H1 (cell line): ENCODE results near the gene CAMTA1.

Experiments used
- ASH2L ChIP-seq: fragments of 200-600, 300-600 bp; sonication (generic); IDR thresholded peaks from one replicate; pipeline ENCODE4 v1.7.1; 2017; ENCODE audit warnings: low read length
- ATF3 ChIP-seq: IDR thresholded peaks from 2 replicates; pipeline ENCODE4 v1.6.1; 2011; ENCODE audit warnings: low read depth, mild to moderate bottlenecking, low read length; ENCODE audit not compliant: insufficient read depth
- BCL11A ChIP-seq, 2 experiments: IDR thresholded peaks; one replicate each; pipeline ENCODE4 v1.6.1; 2011; ENCODE audit warnings: low read depth in 2 of 2, low read length in 2 of 2, mild to moderate bottlenecking in 2 of 2
- CTCF ChIP-seq, 3 experiments: IDR thresholded peaks; 1 replicate in 2 of 3; 2 replicates in 1 of 3; pipeline versions ENCODE4 v1.5.1 to v1.6.1; 2011; ENCODE audit warnings: low read length in 3 of 3, mild to moderate bottlenecking in 3 of 3, inconsistent platforms in 2 of 3, low read depth in 1 of 3, moderate library complexity in 1 of 3; ENCODE audit not compliant: insufficient read depth in 1 of 3; ENCODE audit errors: control extremely low read depth in 1 of 3
- EP300 ChIP-seq, 2 experiments: IDR thresholded peaks; 1 replicate in 1 of 2; 2 replicates in 1 of 2; pipeline ENCODE4 v1.6.1; 2011 to 2012; ENCODE audit warnings: low read depth in 2 of 2, low read length in 2 of 2, mild to moderate bottlenecking in 2 of 2, borderline replicate concordance in 1 of 2, inconsistent platforms in 1 of 2, moderate library complexity in 1 of 2
- FOSL1 ChIP-seq: IDR thresholded peaks from 2 replicates; pipeline ENCODE4 v1.6.1; 2011; ENCODE audit warnings: mild to moderate bottlenecking, low read depth, low read length, moderate library complexity; ENCODE audit not compliant: insufficient read depth
- MAFK ChIP-seq: IDR thresholded peaks from 2 replicates; pipeline ENCODE4 v1.6.1; 2012; ENCODE audit warnings: low read depth, mild to moderate bottlenecking, improper control_type of control experiment, low read length
- MAX ChIP-seq: IDR thresholded peaks from 2 replicates; pipeline ENCODE4 v1.6.1; 2012; ENCODE audit warnings: inconsistent platforms
- POLR2A ChIP-seq, 2 experiments: IDR thresholded peaks; 1 replicate in 1 of 2; 2 replicates in 1 of 2; pipeline ENCODE4 v1.6.1; 2011; ENCODE audit warnings: low read depth in 2 of 2, low read length in 2 of 2, mild to moderate bottlenecking in 2 of 2; ENCODE audit errors: control extremely low read depth in 1 of 2
- RXRA ChIP-seq: IDR thresholded peaks from 2 replicates; pipeline ENCODE4 v1.6.1; 2011; ENCODE audit warnings: low read depth, mild to moderate bottlenecking, low read length, moderate library complexity; ENCODE audit not compliant: insufficient read depth
- TAF1 ChIP-seq: IDR thresholded peaks from 2 replicates; pipeline ENCODE4 v1.6.1; 2011; ENCODE audit warnings: mild to moderate bottlenecking, low read depth, low read length
- TF ChIP-seq, protein P1 (sequence below): IDR thresholded peaks from 2 replicates; pipeline ENCODE4 v1.6.1; 2011; ENCODE audit warnings: low read length, improper control_type of control experiment

DNA sequence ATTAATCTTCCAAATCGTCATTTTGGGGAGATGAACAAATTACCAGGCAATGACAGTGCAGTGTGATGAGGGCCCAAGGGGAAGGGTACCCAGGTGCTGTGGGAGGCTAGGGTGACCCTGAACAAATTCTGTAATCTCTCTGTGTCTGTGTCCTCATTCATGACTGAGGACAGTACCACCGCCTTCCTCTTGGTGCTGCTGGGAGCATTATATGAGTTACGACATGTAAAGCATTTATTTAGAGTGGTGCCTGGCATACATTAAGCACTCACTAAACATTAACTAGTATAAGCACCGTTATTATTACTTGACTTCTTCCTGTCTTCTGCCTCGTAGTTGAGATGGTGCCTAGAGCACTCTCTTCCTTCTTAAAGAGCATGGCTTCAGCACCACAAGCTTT lies 517.6 kb downstream of the CAMTA1 start:
- TF ChIP-seq POLR2A (IDR thresholded peaks at IDR 0.05; ENCODE audit: control extremely low read depth in 1 of 2, low read depth in 2 of 2, low read length in 2 of 2): no peak
- TF ChIP-seq RXRA: no peak
- no peak for TF ChIP-seq ASH2L
- TF ChIP-seq MAX: no peak
- no peak for TF ChIP-seq ATF3
- no peak for TF ChIP-seq FOSL1
- TF ChIP-seq CTCF (IDR thresholded peaks at IDR 0.05; ENCODE audit: control extremely low read depth in 1 of 3, insufficient read depth in 1 of 3, low read depth in 1 of 3, low read length in 3 of 3): no peak
- TF ChIP-seq MAFK: no peak
- no peak for TF ChIP-seq TAF1
- TF ChIP-seq, protein P1, sequence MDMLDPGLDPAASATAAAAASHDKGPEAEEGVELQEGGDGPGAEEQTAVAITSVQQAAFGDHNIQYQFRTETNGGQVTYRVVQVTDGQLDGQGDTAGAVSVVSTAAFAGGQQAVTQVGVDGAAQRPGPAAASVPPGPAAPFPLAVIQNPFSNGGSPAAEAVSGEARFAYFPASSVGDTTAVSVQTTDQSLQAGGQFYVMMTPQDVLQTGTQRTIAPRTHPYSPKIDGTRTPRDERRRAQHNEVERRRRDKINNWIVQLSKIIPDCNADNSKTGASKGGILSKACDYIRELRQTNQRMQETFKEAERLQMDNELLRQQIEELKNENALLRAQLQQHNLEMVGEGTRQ: no peak
- no peak for TF ChIP-seq EP300 (IDR thresholded peaks at IDR 0.05; ENCODE audit: borderline replicate concordance in 1 of 2, low read depth in 2 of 2, low read length in 2 of 2)
- no peak for TF ChIP-seq BCL11A (IDR thresholded peaks at IDR 0.05; ENCODE audit: low read depth in 2 of 2, low read length in 2 of 2)
